Measurements from ENCODE around the gene WFDC5. TPM values are rescaled to one million over a fixed set of nuclear protein-coding genes. Genes with fewer than 3 reads are reported as not detected.
"Not testable (repeated sequence)": the region's sequence is repeated elsewhere in the genome, so short reads cannot be mapped to it uniquely, and the experiment has no call there.

Gene WFDC5
- polyA plus RNA-seq, 1 donor: not detected

DNA sequence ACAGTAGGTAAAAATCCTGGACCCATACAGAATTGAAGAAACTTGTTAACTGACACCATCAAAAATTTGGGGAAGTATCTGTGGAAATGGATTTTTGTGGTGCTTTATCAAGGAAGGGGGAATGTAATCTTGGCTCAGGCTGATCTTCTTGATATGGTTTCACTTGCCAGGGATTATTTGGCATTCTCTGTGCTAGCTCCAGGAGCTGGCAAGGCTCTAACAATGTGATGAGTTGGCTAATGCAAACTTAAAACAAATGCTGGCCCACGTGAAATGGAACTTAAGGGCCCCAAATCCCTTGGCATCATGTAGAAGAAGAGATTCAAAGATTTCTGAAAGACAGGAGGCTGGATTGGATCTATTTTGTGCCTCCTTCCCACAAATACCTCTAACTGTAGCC is 27.2 kb downstream of the WFDC5 start:
- no peak for DNase-seq (ENCODE audit: low read depth)

DNA sequence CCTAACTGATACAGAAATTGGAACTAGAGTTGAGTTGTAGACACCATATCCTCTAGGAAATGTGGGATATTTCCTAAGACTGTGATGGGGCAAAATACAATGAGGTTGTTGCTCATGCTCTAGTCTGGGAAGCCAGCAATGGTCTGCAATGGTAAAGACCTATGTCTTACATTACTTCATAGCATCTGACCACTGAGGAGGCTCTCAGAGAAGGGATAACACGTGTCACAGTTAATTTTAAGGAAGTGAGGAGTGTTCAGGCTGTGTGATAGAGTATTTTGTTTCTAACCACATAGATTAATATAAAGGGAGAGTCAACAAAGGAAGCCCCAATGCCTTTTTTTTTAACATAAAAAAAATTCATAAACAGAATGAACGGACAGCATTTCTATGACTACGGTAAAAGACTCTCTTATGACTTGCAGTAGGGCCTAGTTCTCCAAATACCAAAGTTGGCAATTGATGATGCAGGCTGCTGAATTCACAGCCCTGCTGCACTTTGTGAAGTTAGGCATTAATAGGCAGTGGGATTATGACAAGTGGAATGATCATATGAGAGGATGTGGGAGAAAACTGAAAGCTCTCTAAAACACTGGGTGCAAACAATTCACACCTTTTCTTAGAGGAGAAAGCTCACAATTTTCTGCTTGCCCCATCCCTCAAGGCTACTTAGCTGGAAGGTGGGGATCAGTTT is 27.7 kb downstream of the WFDC5 start:
- DNase-seq (ENCODE audit: low read depth): no peak

DNA sequence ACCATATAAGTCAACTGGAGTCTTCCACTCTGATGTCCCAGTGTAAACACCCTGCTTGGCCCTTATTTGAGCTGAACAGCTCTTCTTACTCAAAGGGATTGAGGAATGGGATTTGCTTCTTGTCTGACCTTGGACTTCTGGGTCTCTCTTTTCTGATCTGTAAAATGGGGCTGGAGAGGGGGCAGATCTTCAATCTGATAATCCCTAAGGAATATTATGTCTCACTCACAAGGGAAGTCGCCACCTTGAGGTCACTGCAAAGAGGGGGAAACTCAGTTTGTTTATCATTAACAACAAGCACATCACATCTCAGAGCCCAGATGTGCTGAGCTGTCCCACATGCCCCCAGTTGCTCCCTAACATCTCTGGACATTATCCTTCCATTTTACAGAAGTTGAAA is 29.1 kb downstream of the WFDC5 start:
- no peak for DNase-seq (ENCODE audit: low read depth)

DNA sequence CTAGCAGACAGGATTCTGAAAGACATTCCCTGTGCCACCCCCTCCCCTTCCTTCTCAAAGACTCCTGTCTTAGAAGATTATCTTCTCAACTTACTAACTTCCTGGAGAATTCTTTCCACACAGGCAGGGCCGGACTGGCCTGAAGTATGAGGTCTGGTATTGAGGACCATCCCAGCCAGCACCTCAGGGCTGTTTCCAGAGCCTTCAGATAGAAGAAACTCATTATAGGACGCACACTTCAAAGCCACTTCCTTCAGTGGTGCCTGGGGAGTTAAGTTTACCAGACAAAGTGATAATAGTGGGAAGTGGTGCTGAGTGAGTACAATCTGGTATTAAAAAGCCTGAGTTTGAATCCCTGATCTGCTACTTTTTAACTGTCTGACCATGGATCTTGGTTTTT is 29.7 kb downstream of the WFDC5 start:
- DNase-seq (ENCODE audit: low read depth): no peak

DNA sequence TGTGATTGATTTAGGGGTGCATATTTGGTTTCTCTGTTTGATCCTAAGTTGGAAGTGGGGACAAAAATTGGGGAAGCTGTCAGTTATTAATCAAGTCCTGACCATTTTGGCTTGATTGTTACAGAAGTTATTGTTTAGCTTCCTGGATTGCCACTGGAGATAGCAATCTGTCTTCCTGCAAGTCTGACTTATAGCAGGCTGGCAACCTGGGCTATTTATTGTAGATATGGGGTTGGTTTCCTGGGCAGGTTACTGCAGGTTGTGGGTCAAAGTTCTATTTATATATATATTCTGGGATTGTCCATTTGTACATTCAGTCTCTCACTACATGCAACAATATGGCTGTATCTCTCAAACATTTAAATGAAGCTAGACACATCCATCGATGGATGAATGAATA is 31.8 kb downstream of the WFDC5 start:
- no peak for DNase-seq (ENCODE audit: low read depth)

DNA sequence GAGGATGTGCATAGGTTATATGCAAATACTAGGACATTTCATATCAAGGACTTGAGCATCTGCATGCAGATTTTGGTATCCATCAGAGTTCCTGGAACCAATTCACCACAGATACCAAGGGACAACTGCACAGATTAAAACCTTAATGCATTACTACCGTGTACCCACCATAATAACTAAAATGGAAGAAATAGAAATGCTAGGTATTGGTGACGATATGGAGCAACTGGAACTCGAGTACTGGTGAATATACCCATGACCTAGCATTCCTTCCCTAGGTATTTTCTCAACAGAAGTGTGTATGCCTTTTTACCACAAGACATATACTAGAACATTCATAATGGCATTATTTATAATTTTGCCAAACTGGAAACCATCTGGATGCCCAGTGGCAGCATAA is 32.5 kb downstream of the WFDC5 start:
- no peak for DNase-seq (ENCODE audit: low read depth)

DNA sequence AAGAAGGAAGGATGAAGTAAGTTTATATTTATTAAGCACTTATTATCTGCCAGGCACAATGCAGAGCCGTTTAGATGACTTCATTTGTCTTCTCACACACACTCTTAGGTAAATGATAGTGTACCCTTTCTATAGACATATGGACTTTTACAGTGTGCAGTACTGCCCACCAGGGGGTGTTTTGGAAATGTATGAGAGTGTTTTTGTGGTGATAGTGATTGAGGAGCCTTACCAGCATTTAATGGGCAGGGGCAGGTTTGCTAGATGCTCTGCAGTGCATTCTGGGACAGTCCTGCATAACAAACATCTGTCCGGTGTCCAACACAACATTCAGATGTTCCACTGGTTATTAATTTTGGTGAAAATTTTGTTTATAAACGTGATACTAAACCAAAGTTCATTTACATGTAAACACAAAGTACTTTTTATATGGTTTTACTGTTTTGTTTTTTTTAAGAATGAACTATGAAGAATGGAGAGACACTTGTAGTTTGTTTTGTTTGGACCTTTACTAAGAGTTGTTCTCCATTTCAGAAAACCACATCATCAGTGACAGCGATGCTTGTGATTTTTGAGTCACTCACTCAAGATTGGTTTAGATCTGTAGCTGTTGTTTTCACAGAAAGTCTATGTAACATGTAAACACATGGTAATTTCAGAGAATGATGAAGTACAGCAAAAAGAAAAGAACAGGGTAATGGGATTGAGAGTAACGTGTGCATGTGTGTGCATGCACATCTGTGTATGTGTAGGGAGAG is 33.9 kb downstream of the WFDC5 start:
- no peak for DNase-seq (ENCODE audit: low read depth)

DNA sequence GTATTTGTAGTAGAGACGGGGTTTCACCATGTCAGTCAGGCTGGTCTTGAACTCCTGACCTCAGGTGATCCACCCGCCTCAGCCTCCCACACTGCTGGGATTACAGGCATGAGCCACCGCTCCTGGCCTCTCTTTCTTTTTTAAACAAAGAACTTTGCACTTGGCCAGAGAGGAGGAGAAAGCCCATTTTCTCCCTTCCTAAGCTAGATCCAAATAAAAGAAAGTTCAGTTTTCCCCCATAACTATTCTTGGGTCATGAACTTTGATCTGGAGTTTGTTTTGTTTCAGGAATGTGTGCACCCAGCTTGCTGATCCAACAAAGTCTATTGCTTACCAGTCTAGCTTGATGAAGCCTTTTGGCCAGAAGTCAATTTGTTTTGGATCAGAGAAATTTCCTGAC is 37.4 kb downstream of the WFDC5 start:
- no peak for DNase-seq (ENCODE audit: low read depth)

DNA sequence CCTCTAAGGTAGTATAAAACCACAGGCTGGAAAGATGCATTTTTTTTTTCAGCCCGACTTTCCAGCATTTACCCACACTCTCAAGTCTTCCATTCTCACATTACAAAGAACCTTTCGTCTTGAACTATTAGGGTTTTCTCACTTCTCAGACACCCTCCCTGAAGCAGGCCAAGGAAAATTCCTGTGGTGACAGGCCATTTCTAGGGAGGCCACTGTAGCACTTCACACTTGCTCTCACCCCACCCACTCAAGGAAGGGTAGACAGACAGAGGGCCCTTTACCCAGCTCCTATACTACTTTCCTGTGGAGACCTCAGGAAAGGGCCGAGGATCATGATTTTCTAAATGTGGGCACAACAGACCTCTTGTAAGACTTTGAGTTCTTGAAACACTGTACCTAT is 41.8 kb downstream of the WFDC5 start:
- DNase-seq (ENCODE audit: low read depth): no peak

DNA sequence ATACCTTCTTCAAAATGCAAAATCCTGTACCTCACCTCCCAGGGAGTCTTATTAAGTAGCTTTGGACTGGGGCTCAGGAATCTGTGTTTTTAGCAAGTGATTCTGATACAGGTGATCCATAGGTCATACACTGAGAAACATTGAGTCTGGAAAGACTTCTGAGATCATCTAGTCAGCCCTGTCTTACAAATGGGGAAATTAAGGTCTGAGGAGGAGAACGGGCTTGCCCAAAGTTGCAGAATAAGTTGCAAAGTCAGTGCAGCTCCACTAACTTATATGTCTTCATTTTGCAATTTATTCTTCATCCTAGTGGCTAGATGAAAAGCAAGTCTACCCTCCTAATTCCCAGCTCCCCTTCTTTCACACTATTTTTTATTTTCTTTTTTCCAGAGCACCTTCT is 42.9 kb downstream of the WFDC5 start:
- DNase-seq (ENCODE audit: low read depth): no peak

DNA sequence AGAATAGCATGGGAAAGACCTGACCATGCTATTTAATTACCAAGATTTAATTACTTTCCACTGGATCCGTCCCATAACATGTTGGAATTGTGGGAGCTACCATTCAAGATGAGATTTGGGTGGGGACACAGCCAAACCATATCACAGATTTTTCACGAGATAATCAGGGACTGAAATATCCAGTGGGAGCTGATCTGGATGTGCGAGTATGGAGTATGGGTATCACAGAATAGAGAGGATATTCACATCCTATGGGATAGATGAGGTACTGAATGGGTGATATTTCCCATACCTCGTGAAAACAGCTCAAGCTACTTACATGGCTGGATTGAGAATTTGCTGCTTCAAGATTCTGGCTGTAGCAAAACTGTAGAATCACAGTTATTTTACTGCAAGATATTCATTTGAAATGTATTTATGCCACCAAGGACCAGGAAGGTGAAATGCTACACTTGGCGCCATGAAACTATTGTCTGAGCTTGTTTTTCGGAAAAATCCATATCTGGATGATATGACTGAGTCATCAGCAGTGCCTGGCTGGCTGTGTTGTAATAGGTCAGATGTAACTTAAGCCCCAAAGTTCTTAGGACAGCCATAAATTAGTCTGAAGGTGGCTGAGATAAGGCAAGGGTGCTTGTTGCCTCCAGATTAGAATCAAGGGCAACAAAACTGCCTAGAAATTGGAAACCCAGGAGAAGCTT is 43.9 kb downstream of the WFDC5 start:
- DNase-seq (ENCODE audit: low read depth): no peak

DNA sequence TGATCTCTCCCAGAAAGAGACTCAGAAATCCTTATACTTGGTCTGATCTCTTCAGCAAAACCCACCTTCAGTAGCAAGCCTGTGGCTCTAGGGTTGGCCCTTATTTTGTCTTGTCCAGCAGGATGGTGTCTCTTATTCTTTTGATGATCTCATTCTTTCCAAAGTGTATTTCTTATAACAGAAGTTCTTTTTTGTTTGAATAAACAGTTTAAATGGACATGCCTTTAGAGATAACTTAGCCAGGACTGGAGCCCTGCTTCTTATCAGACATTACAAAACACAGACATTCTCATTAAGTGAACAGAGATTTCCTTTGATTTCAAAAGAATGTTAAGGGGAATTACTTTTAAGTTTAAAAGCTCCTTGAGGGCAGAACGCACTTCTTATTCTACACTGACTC is 45.7 kb downstream of the WFDC5 start:
- DNase-seq (ENCODE audit: low read depth): no peak

DNA sequence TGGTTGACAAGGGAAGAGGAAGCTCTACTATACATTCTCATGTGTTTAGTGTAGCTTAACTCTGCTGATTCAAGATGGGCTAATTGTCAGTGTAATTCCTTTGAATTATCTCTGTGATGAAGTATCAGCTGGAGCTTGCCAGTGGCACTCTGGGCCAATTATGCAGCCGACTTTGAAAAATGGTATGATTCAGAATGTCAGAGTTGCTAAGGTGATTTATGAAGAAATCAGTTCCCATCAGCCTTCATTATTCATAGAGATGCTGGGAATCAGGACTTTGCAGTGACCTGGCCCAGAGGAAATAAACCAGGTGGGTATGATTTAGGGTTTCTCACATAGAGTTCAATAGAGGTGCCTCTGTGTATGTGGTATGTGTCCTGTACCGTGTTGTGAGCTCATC is 47.4 kb downstream of the WFDC5 start:
- no peak for DNase-seq (ENCODE audit: low read depth)

DNA sequence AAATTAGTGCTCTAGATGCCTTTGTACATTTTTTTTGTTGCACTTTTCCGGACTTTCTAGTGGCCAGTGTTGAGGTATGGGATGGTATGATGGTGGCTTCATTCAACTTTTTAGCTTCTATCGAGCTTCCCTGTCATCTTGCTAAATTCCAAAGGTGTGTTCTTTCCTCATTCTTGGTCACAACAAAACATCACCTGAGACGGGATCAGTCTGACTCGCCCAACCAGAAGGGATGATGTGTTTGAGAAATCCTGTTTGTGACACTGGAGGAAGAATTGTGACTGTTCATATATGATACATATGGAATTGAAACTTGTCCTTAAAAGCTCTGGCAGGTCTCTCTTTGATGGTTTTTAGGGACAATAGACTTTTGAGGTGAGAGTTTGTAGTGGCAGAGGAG is 47.9 kb downstream of the WFDC5 start:
- DNase-seq (ENCODE audit: low read depth): no peak

DNA sequence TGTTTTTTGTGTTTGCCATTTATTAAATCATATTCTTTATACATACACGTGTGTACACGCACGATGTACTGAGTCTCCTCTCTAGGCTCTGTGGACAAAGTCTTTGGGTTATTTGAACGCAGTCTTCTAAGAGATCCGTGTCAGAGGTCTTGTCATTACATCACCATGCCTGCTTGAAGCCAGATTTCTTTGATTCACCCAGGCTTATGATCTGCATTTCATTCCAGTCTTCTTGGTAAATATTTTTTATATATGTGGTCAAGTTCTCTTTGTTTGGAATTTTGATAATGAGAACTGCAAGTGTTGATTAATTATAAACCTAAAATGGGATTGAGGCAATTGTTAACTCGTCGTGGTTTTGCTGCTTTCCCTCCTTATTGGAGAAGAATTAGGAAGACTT is 48.6 kb downstream of the WFDC5 start:
- no peak for DNase-seq (ENCODE audit: low read depth)

DNA sequence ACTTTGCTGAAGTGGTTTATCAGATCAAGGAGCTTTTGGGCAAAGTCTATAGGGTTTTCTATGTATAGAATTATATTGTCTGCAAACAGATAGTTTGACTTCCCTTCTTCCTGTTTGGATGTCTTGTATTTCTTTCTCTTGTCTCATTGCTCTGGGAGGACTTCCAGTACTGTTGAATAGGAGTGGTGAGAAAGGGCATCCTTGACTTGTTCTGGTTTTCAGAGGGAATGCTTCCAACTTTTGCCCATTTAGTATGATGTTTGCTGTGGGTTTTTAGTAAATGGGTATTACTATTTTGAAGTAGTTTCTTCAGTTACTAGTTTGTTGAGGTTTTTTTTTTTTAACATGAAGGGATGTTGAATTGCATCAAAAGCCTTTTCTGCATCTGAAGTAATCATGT is 50.2 kb downstream of the WFDC5 start:
- no peak for DNase-seq (ENCODE audit: low read depth)

DNA sequence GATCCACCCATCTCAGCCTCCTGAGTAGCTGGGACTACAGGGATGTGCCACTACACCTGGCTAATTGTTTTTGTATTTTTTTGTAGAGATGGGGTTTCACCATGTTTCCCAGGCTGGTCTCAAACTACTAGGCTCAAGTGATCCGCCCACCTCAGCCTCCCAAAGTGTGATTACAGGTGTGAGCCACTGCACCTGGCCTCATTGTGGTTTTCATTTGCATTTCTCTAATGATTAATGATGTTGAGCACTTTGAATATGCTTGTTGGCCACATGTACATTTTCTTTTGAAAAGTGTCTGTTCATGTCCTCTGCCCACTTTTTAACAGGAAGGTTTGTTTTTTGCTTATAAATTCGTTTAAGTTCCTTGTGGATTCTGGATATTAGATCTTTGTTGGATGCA is 51.9 kb downstream of the WFDC5 start:
- DNase-seq (ENCODE audit: low read depth): not testable (repeated sequence)

DNA sequence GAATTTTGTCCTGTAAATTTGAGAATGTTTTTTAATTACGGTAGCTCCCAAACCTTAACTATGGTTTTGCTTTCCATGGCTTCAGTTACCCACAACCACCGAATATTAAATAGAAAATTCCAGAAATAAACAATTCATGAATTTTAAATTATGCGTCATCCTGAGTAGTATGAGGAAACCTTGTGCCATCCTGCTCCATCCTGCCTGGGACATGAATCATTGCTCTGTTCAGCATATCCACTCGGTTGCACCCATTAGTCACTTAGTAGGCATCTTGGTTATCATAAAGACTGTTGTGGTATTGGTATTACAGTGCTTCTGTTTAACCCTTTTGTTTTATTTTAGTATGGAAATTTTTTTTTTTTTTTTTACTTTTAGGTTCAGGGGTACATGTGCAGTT is 53.7 kb downstream of the WFDC5 start:
- no peak for DNase-seq (ENCODE audit: low read depth)

DNA sequence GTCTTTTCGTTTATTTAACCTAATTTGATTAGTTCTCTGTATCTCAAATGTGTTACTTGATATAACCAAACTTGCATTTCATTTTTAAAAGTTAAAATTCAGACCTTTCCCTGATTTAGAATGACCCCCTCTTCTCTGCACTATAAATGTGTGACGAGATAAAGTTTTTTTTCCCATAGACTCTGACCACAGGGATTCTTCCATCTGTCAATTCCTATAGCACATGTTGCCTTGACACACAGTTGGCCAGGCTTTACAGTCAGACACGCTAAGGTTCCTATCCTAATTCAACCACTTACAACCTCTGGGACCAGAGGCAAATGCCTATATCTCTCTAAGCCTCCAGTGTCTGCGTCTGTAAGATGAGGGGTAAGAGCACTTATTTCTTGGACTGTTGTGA is 54.7 kb downstream of the WFDC5 start:
- DNase-seq (ENCODE audit: low read depth): no peak
